ENCODE data around the gene DGKH. TPM values are rescaled to one million over a fixed set of nuclear protein-coding genes. Genes with fewer than 3 reads are reported as not detected.

Gene DGKH
- total RNA-seq, 1 experiment from 2014 or later = 19.1 TPM

DNA sequence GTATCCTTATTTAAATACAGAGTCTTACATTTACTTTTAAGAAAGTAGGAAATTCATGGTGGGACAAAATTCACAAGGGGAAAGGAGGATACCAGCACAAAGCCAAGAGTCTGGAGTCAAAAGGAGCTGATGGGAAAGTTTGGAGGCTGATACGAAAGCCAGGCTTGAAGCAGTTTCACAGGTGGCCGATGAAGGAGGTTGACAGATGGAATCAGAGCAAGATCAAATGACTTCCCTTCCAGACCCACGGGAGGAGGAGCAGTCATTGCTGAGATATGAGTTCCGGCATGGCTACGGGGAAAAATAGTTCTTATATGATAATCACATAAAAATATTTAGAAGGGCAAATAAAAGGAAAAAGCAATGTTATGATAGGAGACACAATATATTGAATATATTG lies 65.0 kb downstream of the DGKH start:
- CTCF ChIA-PET = interaction anchor here (0.6 to 0.9 kb wide), 3 partner anchors 66 to 453 kb away, joined by 3 to 6 read pairs (median 4); no protein-coding TSS in a partner anchor
- TF ChIP-seq, protein P1, sequence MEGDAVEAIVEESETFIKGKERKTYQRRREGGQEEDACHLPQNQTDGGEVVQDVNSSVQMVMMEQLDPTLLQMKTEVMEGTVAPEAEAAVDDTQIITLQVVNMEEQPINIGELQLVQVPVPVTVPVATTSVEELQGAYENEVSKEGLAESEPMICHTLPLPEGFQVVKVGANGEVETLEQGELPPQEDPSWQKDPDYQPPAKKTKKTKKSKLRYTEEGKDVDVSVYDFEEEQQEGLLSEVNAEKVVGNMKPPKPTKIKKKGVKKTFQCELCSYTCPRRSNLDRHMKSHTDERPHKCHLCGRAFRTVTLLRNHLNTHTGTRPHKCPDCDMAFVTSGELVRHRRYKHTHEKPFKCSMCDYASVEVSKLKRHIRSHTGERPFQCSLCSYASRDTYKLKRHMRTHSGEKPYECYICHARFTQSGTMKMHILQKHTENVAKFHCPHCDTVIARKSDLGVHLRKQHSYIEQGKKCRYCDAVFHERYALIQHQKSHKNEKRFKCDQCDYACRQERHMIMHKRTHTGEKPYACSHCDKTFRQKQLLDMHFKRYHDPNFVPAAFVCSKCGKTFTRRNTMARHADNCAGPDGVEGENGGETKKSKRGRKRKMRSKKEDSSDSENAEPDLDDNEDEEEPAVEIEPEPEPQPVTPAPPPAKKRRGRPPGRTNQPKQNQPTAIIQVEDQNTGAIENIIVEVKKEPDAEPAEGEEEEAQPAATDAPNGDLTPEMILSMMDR (IDR thresholded peaks at IDR 0.05; ENCODE audit: unreplicated experiment) = no peak
- no peak for DNase-seq
- Mint-ChIP-seq H3K27me3 (ENCODE audit: unreplicated experiment) (no peaks in the 10 kb centered on the region), H3K9me3 (ENCODE audit: low read depth, unreplicated experiment) (no peaks in the 10 kb centered on the region), H3K27ac (ENCODE audit: unreplicated experiment) (no peak overlapping the region), H3K4me1 (ENCODE audit: low read depth, unreplicated experiment) (peaks cover 25% of the 10 kb centered on the region), H3K4me3 (ENCODE audit: low read depth, unreplicated experiment) (no peak overlapping the region), H3K36me3 (ENCODE audit: insufficient read depth, unreplicated experiment) (no peaks in the 10 kb centered on the region)
- no TSS peak for BruUV-seq (replicated peaks)
- intact Hi-C loops (cut with micrococcal nuclease; ENCODE audit: unreplicated experiment) = no loop called here

- TF ChIP-seq, protein P1 (IDR thresholded peaks at IDR 0.05; ENCODE audit: unreplicated experiment) = no peak
- intact Hi-C loops (cut with micrococcal nuclease; ENCODE audit: unreplicated experiment) = no loop called here
- Mint-ChIP-seq H3K9me3 (ENCODE audit: low read depth, unreplicated experiment) (no peaks in the 10 kb centered on the region), H3K36me3 (ENCODE audit: insufficient read depth, unreplicated experiment) (no peaks in the 10 kb centered on the region), H3K27me3 (ENCODE audit: unreplicated experiment) (no peaks in the 10 kb centered on the region), H3K4me3 (ENCODE audit: low read depth, unreplicated experiment) (no peak overlapping the region), H3K4me1 (ENCODE audit: low read depth, unreplicated experiment) (peaks cover 17% of the 10 kb centered on the region), H3K27ac (ENCODE audit: unreplicated experiment) (no peak overlapping the region)
- DNase-seq = no peak
- CTCF ChIA-PET = interaction anchor here (0.9 kb wide), 1 partner anchor 67 kb away, joined by 4 read pairs; no protein-coding TSS in a partner anchor
- BruUV-seq (replicated peaks) = no TSS peak
These were observed 65.8 kb downstream of the DGKH start for GRCh38 chr13:42114278-42114677.

DNA sequence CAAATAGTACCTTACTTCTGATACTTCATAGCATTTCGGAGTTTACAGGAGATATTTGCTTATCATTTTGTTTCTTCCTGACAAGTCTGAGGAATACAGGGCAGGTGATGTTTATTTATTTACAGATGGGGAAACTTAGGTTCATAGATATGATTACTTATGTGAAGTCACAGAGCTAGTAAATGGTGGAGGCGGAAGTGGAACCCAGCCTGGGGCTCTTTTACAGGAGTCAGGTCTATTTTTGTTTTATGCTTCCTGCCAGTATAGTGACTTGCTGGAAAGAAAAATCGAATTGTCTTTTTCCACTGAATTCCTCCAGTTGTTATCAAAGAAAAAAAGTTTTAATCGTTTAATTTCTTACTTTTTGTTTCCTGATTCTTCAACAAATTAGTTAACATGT lies 66.5 kb downstream of the DGKH start:
- no TSS peak for BruUV-seq (replicated peaks)
- H3K27me3 Mint-ChIP-seq (ENCODE audit: unreplicated experiment) = no peaks in the 10 kb centered on the region
- intact Hi-C loops (cut with micrococcal nuclease; ENCODE audit: unreplicated experiment) = no loop called here
- TF ChIP-seq, protein P1 (IDR thresholded peaks at IDR 0.05; ENCODE audit: unreplicated experiment) = no peak
- H3K36me3 Mint-ChIP-seq (ENCODE audit: insufficient read depth, unreplicated experiment) = no peaks in the 10 kb centered on the region
- no peak overlapping the region for H3K27ac Mint-ChIP-seq (ENCODE audit: unreplicated experiment)
- H3K4me3 Mint-ChIP-seq (ENCODE audit: low read depth, unreplicated experiment) = no peak overlapping the region
- DNase-seq = no peak
- H3K4me1 Mint-ChIP-seq (ENCODE audit: low read depth, unreplicated experiment) = peaks cover 15% of the 10 kb centered on the region
- H3K9me3 Mint-ChIP-seq (ENCODE audit: low read depth, unreplicated experiment) = no peaks in the 10 kb centered on the region
- CTCF ChIA-PET = interaction anchor here (1.7 kb wide), 1 partner anchor 9 kb away, joined by 6 read pairs; no protein-coding TSS in a partner anchor

DNA sequence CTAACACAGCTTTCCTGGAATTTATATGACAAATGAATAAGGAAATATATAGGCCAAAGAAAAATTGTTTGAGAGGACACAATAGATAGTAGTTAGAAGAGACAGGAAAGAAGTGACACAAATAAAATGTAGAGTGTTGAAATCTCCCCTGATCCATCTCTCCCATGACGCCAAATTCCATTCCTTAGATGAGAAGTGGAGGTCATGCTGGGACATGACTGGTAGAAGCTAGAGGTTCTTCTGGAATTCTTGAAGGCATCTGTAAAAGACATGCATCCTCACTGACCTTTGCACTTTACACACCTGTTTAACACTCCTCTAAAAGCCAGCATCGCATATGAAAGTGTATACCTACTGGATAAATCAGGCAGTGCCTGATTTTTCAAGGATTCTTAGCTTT lies 67.8 kb downstream of the DGKH start:
- CTCF ChIA-PET = interaction anchor here (1.7 kb wide), 1 partner anchor 10 kb away, joined by 6 read pairs; no protein-coding TSS in a partner anchor
- H3K27ac Mint-ChIP-seq (ENCODE audit: unreplicated experiment) = no peak overlapping the region
- TF ChIP-seq, protein P1 (IDR thresholded peaks at IDR 0.05; ENCODE audit: unreplicated experiment) = no peak
- H3K4me3 Mint-ChIP-seq (ENCODE audit: low read depth, unreplicated experiment) = no peak overlapping the region
- BruUV-seq (replicated peaks) = no TSS peak
- H3K9me3 Mint-ChIP-seq (ENCODE audit: low read depth, unreplicated experiment) = no peaks in the 10 kb centered on the region
- no peak for DNase-seq
- intact Hi-C loops (cut with micrococcal nuclease; ENCODE audit: unreplicated experiment) = no loop called here
- peaks cover 8% of the 10 kb centered on the region for H3K4me1 Mint-ChIP-seq (ENCODE audit: low read depth, unreplicated experiment)
- H3K36me3 Mint-ChIP-seq (ENCODE audit: insufficient read depth, unreplicated experiment) = no peaks in the 10 kb centered on the region
- H3K27me3 Mint-ChIP-seq (ENCODE audit: unreplicated experiment) = no peaks in the 10 kb centered on the region

All from Calu3 (cell line).